MM.1S (cell line): ENCODE results near the gene ARMC9.

Source experiments
- DNase-seq: peaks from one replicate; pipeline ENCODE4 v3.0.0-alpha.2; 2015
- H2AFZ ChIP-seq: fragments of 300-600 bp; sonication (generic); 2 replicates; pipeline ENCODE4 v1.6.0; 2016; ENCODE audit warnings: antibody characterized with exemption, low read length
- H3F3A ChIP-seq: fragments of 300-600 bp; sonication (generic); 2 replicates; pipeline ENCODE4 v1.6.1; 2016; ENCODE audit warnings: mild to moderate bottlenecking, antibody characterized with exemption, low read length, moderate library complexity, mixed read lengths; ENCODE audit not compliant: insufficient read depth
- H3K27ac ChIP-seq: fragments of 300-600 bp; sonication (generic); 2 replicates; pipeline ENCODE4 v1.5.1; 2016; ENCODE audit warnings: mild to moderate bottlenecking, low read length
- H3K27me3 ChIP-seq: fragments of 300-600 bp; sonication (generic); replicated peaks from 2 replicates; pipeline ENCODE4 v1.6.0; 2016; ENCODE audit warnings: low read length; ENCODE audit not compliant: insufficient read depth
- H3K36me3 ChIP-seq: fragments of 300-600 bp; sonication (generic); replicated peaks from 2 replicates; pipeline ENCODE4 v1.6.1; 2016; ENCODE audit warnings: mild to moderate bottlenecking, low read length, mixed read lengths; ENCODE audit not compliant: insufficient read depth
- H3K4me1 ChIP-seq: fragments of 300-600 bp; sonication (generic); 2 replicates; pipeline ENCODE4 v1.6.1; 2016; ENCODE audit warnings: low read length, mixed read lengths
- H3K4me2 ChIP-seq: fragments of 300-600 bp; sonication (generic); 2 replicates; pipeline ENCODE4 v1.6.0; 2016; ENCODE audit warnings: low read depth, low read length
- H3K4me3 ChIP-seq: fragments of 300-600 bp; sonication (generic); 2 replicates; pipeline ENCODE4 v1.5.1; 2016; ENCODE audit warnings: low read length, mixed read lengths
- H3K79me2 ChIP-seq: fragments of 300-600 bp; sonication (generic); 2 replicates; pipeline ENCODE4 v1.6.1; 2016; ENCODE audit warnings: mixed run types, low read length, mixed read lengths
- H3K9ac ChIP-seq: fragments of 300-600 bp; sonication (generic); 2 replicates; pipeline ENCODE4 v1.6.1; 2016; ENCODE audit warnings: low read length, mixed read lengths
- H3K9me2 ChIP-seq: fragments of 300-600 bp; sonication (generic); replicated peaks from 2 replicates; pipeline ENCODE4 v1.6.1; 2016; ENCODE audit warnings: mild to moderate bottlenecking, low read length, mixed read lengths; ENCODE audit not compliant: insufficient read depth
- H3K9me3 ChIP-seq: fragments of 300-600 bp; sonication (generic); replicated peaks from 2 replicates; pipeline ENCODE4 v1.6.1; 2016; ENCODE audit warnings: mild to moderate bottlenecking, low read length, mixed read lengths; ENCODE audit not compliant: insufficient read depth
- H4K20me1 ChIP-seq: fragments of 300-600 bp; sonication (generic); 2 replicates; pipeline ENCODE4 v1.6.1; 2016; ENCODE audit warnings: mild to moderate bottlenecking, low read length, moderate library complexity, mixed read lengths; ENCODE audit not compliant: insufficient read depth
- CTCF ChIP-seq: fragments of 300-600 bp; sonication (generic); IDR thresholded peaks from 2 replicates; pipeline ENCODE4 v1.5.1; 2016; ENCODE audit warnings: antibody characterized with exemption, low read length, mixed read lengths
- EZH2 ChIP-seq: fragments of 300-600 bp; sonication (generic); optimal IDR thresholded peaks from 2 replicates; pipeline ENCODE3; 2017; ENCODE audit warnings: low read depth, mild to moderate bottlenecking, antibody characterized with exemption, low read length, mixed read lengths
- EZH2phosphoT487 ChIP-seq: fragments of 300-600 bp; sonication (generic); IDR thresholded peaks from 2 replicates; pipeline ENCODE4 v1.6.1; 2018; ENCODE audit warnings: antibody characterized with exemption, low read length

ARMC9 gene

DNA sequence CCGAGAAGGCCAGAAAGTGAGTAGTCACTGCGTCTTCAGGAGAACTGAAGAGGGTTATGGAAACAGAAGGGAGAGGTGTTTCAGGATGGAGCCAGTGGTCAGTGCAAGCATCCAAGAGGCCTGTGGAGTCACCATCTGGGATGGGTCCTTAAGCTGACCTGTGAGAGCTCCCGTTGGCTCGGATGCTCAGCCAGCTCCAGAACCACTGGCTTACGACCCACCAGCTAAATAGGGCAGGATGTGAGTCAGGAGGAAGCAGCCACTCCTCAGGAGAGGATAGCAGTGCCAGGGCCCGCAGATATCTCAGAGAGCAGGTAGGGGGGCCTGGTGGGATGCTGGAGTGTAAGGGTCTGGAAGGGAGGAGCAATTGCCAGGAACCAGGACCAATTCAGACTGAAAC, 134.0 kb downstream of the ARMC9 start:
- Histone ChIP-seq H3K9me2 (no peaks in the 10 kb centered on the region), H4K20me1 (no peaks in the 10 kb centered on the region), H2AFZ (no peak overlapping the region), H3F3A (no peaks in the 10 kb centered on the region), H3K27me3 (no peaks in the 10 kb centered on the region), H3K9ac (no peak overlapping the region), H3K4me3 (no peak overlapping the region), H3K9me3 (no peaks in the 10 kb centered on the region), H3K36me3 (no peaks in the 10 kb centered on the region), H3K79me2 (no peaks in the 10 kb centered on the region), H3K27ac (no peak overlapping the region), H3K4me2 (no peak overlapping the region), H3K4me1 (no peaks in the 10 kb centered on the region)
- TF ChIP-seq EZH2 (no peak), CTCF (no peak), EZH2phosphoT487 (no peak)
- no peak for DNase-seq

- no peak for DNase-seq
- H3K4me2 ChIP-seq, result no peak overlapping the region
- H3K9me3 ChIP-seq, result no peaks in the 10 kb centered on the region
- H3K4me1 ChIP-seq, result no peaks in the 10 kb centered on the region
- H3K27me3 ChIP-seq, result no peaks in the 10 kb centered on the region
- no peak overlapping the region for H3K9ac ChIP-seq
- H3K79me2 ChIP-seq, result no peaks in the 10 kb centered on the region
- H3K9me2 ChIP-seq, result no peaks in the 10 kb centered on the region
- H3K36me3 ChIP-seq, result no peaks in the 10 kb centered on the region
- TF ChIP-seq EZH2phosphoT487 (no peak), EZH2 (no peak), CTCF (no peak)
- H3F3A ChIP-seq, result no peaks in the 10 kb centered on the region
- H4K20me1 ChIP-seq, result no peaks in the 10 kb centered on the region
- H3K4me3 ChIP-seq, result no peak overlapping the region
- H3K27ac ChIP-seq, result no peak overlapping the region
- no peak overlapping the region for H2AFZ ChIP-seq
Measured at GRCh38 chr2:231332872-231333500, 134.6 kb downstream of the ARMC9 start.

DNA sequence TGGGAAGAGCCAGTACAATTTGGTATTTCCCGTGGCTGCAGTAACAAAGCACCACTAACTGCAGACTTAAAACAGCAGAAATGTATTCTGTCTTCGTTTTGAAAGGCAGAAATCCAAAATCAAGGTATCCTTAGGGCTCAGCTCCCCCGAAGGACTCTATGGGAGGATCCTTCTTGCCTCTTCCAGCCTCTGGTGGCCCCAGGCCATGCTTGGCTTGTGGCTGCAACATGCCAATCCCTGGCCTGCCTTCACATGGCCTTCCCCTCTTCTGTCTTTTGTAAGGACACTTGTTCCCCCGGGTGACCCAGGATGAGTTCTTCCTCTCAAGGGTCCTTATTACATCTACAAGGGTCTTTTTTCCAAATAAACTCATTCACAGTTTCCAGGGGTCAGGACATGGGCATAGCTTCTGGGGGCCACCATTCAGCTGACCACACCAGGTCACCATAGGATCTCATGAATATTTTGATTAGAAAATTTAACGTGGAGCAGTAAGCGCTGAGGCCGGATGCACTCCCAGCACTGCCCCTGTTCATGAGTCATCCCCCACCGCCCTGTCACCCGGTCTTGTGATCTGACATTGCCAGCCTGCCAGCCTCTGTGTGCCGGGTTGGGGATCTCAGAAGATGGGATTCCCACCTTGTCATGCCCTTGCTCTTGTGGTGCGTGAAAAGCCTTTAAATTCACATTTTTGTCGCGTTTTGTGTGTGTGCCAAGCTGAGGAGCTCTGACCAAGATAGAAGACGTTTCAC, 135.9 kb downstream of the ARMC9 start:
- H2AFZ ChIP-seq, result no peak overlapping the region
- H3F3A ChIP-seq, result no peaks in the 10 kb centered on the region
- no peaks in the 10 kb centered on the region for H3K27me3 ChIP-seq
- no peak overlapping the region for H3K4me3 ChIP-seq
- DNase-seq, result no peak
- H3K9me2 ChIP-seq, result no peaks in the 10 kb centered on the region
- H3K9ac ChIP-seq, result no peak overlapping the region
- H3K4me2 ChIP-seq, result no peak overlapping the region
- no peak overlapping the region for H3K27ac ChIP-seq
- H3K36me3 ChIP-seq, result no peaks in the 10 kb centered on the region
- no peaks in the 10 kb centered on the region for H3K79me2 ChIP-seq
- TF ChIP-seq EZH2 (no peak), EZH2phosphoT487 (no peak), CTCF (no peak)
- H3K9me3 ChIP-seq, result no peaks in the 10 kb centered on the region
- H4K20me1 ChIP-seq, result no peaks in the 10 kb centered on the region
- H3K4me1 ChIP-seq, result no peaks in the 10 kb centered on the region
